Hepatocyte (in vitro differentiated cells): ENCODE measurements around the gene UBE2J2. TPM values are rescaled to one million over a fixed set of nuclear protein-coding genes. Genes with fewer than 3 reads are reported as not detected.
A peak's percentile ranks its signal among the peaks of the same experiment; 100 is the strongest.

Source experiments
- DNase-seq: peaks from one replicate; pipeline ENCODE4 v3.0.0-alpha.2; 2016; ENCODE audit warnings: low spot score
- H2AFZ ChIP-seq: fragments of 200-600 bp; sonication (generic); 2 replicates; pipeline ENCODE4 v1.6.0; 2016; ENCODE audit warnings: antibody characterized with exemption, mild to moderate bottlenecking
- H3K27ac ChIP-seq: fragments of 200-600 bp; sonication (generic); 2 replicates; pipeline ENCODE4 v1.5.1; 2016; ENCODE audit warnings: mild to moderate bottlenecking
- H3K27me3 ChIP-seq: fragments of 200-600 bp; sonication (generic); 2 replicates; pipeline ENCODE4 v1.6.1; 2016
- H3K36me3 ChIP-seq: fragments of 200-600 bp; sonication (generic); replicated peaks from 2 replicates; pipeline ENCODE4 v1.5.1; 2016; ENCODE audit warnings: low read depth; ENCODE audit not compliant: insufficient read depth
- H3K4me1 ChIP-seq: fragments of 200-600 bp; sonication (generic); 2 replicates; pipeline ENCODE4 v1.5.1; 2016; ENCODE audit warnings: mild to moderate bottlenecking, moderate library complexity; ENCODE audit not compliant: insufficient read depth
- H3K4me2 ChIP-seq: fragments of 200-600 bp; sonication (generic); 2 replicates; pipeline ENCODE4 v1.6.0; 2016
- H3K4me3 ChIP-seq: fragments of 200-600 bp; sonication (generic); 2 replicates; pipeline ENCODE4 v1.5.1; 2016; ENCODE audit warnings: mild to moderate bottlenecking
- H3K79me2 ChIP-seq: fragments of 200-600 bp; sonication (generic); 2 replicates; pipeline ENCODE4 v1.6.0; 2017; ENCODE audit warnings: mild to moderate bottlenecking
- H3K9me2 ChIP-seq: fragments of 200-600 bp; sonication (generic); replicated peaks from 2 replicates; pipeline ENCODE4 v1.6.0; 2017; ENCODE audit warnings: mild to moderate bottlenecking; ENCODE audit not compliant: insufficient read depth
- H3K9me3 ChIP-seq: fragments of 200-600 bp; sonication (generic); 2 replicates; pipeline ENCODE4 v1.5.1; 2016; ENCODE audit warnings: low read depth, mild to moderate bottlenecking
- H4K20me1 ChIP-seq: fragments of 200-600 bp; sonication (generic); 2 replicates; pipeline ENCODE4 v1.6.0; 2016; ENCODE audit warnings: mild to moderate bottlenecking; ENCODE audit not compliant: insufficient read depth, poor library complexity, severe bottlenecking
- EZH2 ChIP-seq: fragments of 200-600 bp; sonication (generic); IDR thresholded peaks from 2 replicates; pipeline ENCODE4 v1.6.1; 2016; ENCODE audit warnings: antibody characterized with exemption, mild to moderate bottlenecking, borderline replicate concordance
- EZH2phosphoT487 ChIP-seq: fragments of 200-600 bp; sonication (generic); IDR thresholded peaks from one replicate; pipeline ENCODE4 v1.6.1; 2018; ENCODE audit warnings: antibody characterized with exemption, mild to moderate bottlenecking, low read depth, moderate library complexity; ENCODE audit not compliant: unreplicated experiment, severe bottlenecking
- WGBS: methylation state at CpG from one replicate; pipeline ENCODE4 v1.1.6; 2016; ENCODE audit warnings: low lambda C conversion rate; ENCODE audit errors: missing lambda C conversion rate; 5-methylcytosine and 5-hydroxymethylcytosine counted together
- polyA plus RNA-seq: library from polyadenylated mRNA; unstranded; fragments of >200 nt; fragmentation: Nextera tagmentation; extraction: Ambion mirVana; gene quantifications from 2 replicates; pipeline ENCODE4 v1.2.1, GENCODE V29; 2016
- total RNA-seq: library from RNA; depleted of rRNA; stranded (reverse); fragments of >200 nt; gene quantifications from 2 replicates; pipeline ENCODE4 v1.2.3, GENCODE V29; 2014
- TF ChIP-seq, protein P1 (sequence below): fragments of 200-600 bp; sonication (generic); IDR thresholded peaks from 2 replicates; pipeline ENCODE4 v1.5.1; 2016; ENCODE audit warnings: antibody characterized with exemption, mild to moderate bottlenecking; ENCODE audit not compliant: poor library complexity

UBE2J2 gene
- total and polyA plus RNA-seq, 2 experiments from 2014 or later = 31.7 to 66.7 TPM

DNA sequence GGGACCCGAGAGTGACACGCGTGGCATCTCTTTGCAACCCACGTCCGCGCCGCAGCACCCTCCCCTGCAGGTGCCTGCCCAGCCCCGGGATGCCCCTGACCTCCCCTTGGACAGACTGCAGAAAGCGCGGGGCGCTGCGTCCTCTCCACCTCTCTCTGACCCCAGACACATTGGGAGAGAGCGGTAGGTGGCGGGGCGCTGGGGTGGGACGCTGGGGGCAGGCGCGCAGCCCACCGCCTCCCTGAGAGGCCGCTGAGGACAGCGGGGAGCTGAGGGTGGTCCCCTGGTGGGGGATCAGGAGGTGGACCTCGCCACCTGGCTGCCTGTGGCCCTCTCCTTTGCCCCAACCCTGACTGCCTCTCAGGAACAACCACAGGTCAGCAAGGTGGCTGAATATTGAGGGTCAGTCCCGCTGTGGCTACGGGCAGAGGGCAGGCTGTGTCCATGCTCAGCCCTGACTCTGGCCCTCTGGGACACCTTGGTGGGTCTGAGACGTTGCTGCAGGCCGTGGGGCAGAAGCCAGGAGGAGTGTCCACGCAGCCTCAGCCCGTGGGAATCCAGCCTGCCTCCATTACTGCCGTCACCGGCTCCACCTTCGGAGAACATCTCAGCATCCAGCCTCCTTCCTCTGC, 761 bp upstream of the UBE2J2 start:
- peaks cover 40% of the 10 kb centered on the region for H3K79me2 ChIP-seq
- TF ChIP-seq EZH2phosphoT487 (no peak), EZH2 (no peak)
- TF ChIP-seq, protein P1, sequence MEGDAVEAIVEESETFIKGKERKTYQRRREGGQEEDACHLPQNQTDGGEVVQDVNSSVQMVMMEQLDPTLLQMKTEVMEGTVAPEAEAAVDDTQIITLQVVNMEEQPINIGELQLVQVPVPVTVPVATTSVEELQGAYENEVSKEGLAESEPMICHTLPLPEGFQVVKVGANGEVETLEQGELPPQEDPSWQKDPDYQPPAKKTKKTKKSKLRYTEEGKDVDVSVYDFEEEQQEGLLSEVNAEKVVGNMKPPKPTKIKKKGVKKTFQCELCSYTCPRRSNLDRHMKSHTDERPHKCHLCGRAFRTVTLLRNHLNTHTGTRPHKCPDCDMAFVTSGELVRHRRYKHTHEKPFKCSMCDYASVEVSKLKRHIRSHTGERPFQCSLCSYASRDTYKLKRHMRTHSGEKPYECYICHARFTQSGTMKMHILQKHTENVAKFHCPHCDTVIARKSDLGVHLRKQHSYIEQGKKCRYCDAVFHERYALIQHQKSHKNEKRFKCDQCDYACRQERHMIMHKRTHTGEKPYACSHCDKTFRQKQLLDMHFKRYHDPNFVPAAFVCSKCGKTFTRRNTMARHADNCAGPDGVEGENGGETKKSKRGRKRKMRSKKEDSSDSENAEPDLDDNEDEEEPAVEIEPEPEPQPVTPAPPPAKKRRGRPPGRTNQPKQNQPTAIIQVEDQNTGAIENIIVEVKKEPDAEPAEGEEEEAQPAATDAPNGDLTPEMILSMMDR = no peak
- H3K36me3 ChIP-seq = no peaks in the 10 kb centered on the region
- H2AFZ ChIP-seq = peak overlapping the region; percentile 97
- WGBS = 43% methylated on average over 17 of the region's 31 CpGs
- H3K9me3 ChIP-seq = no peaks in the 10 kb centered on the region
- H3K9me2 ChIP-seq = no peaks in the 10 kb centered on the region
- H4K20me1 ChIP-seq = peaks cover 37% of the 10 kb centered on the region
- H3K4me1 ChIP-seq = peaks cover 22% of the 10 kb centered on the region
- no peak for DNase-seq
- H3K27ac ChIP-seq = no peak overlapping the region
- H3K4me3 ChIP-seq = peak overlapping the region; percentile 91
- H3K27me3 ChIP-seq = no peaks in the 10 kb centered on the region
- peak overlapping the region; percentile 100 for H3K4me2 ChIP-seq

DNA sequence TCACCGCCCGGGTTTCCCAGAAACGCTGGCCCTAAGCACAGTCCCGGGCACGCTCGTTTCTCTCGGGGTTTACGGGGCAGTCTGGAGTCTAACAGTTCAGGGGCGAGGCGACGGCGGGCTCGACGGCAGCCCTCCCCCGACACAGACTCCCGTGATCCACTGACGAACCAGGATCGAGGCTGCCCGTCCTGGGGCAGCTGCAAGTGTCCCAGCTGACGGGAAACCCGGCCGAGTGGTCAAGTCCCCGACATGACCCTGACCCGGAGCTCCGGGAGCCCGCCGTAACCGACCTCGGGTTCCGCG, 494 bp downstream of the UBE2J2 start:
- peak overlapping the region; percentile 100 for H3K4me2 ChIP-seq
- peaks cover 43% of the 10 kb centered on the region for H4K20me1 ChIP-seq
- TF ChIP-seq, protein P1 = no peak
- 1% methylated on average over 30 of the region's 31 CpGs for WGBS
- H3K27ac ChIP-seq = peak overlapping the region; percentile 78
- no peak overlapping the region for H2AFZ ChIP-seq
- peak overlapping the region; percentile 74 for H3K4me3 ChIP-seq
- no peaks in the 10 kb centered on the region for H3K36me3 ChIP-seq
- H3K9me2 ChIP-seq = no peaks in the 10 kb centered on the region
- DNase-seq = no peak
- no peaks in the 10 kb centered on the region for H3K9me3 ChIP-seq
- peaks cover 22% of the 10 kb centered on the region for H3K4me1 ChIP-seq
- H3K27me3 ChIP-seq = no peaks in the 10 kb centered on the region
- peaks cover 49% of the 10 kb centered on the region for H3K79me2 ChIP-seq

DNA sequence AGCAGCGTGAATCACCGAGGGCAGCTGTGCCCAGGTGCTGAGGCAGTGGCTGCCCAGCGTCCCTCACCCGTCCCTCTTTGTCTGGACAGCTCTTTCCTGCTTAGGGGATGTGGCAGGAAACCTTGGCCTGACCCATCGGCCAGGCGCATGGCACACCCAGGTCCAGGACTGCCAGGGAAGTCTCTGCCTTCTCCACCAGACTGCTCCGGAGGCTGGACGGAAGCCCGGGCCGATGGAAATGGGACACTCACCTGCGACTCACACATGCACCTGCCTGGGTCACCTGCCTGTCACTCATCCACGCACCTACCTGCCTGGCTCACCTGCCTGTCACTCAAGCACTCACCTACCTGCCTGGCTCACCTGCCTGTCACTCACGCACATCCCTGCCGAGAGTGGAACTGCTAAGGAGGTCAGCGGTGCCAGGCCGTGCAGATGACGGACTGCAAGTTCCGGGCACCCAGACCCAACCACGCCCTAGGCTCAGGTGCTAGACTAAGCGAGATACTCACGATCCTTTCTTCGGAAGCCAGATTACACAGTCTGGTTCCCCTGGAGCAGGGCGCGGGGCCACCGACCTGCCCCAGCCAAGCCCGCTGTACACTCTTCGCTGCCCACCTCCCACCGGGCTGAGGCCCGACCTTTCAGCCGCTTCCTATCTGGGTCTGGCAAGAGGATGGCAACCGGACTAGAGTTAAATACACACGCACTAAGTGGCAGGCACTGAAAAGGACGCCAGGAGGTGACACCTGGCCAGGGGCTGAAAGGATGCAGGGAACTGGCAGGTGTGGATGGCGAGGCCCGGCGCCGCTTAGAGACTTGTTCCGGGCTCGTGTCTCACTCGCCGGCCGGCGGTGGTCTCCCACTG, 1.1 kb downstream of the UBE2J2 start:
- Histone ChIP-seq H3K79me2 (peaks cover 55% of the 10 kb centered on the region), H3K4me2 (peak overlapping the region; percentile 100), H3K36me3 (no peaks in the 10 kb centered on the region), H3K4me1 (peaks cover 22% of the 10 kb centered on the region), H2AFZ (no peak overlapping the region), H3K9me2 (no peaks in the 10 kb centered on the region), H3K9me3 (no peaks in the 10 kb centered on the region), H3K4me3 (peak overlapping the region; percentile 74), H4K20me1 (peaks cover 47% of the 10 kb centered on the region), H3K27ac (peak overlapping the region; percentile 78), H3K27me3 (no peaks in the 10 kb centered on the region)
- no peak for DNase-seq
- WGBS = 47% methylated on average over 43 of the region's 43 CpGs
- TF ChIP-seq EZH2phosphoT487 = no peak
- TF ChIP-seq EZH2 = no peak
- TF ChIP-seq, protein P1 = no peak
